ENCODE measurements around the gene ZSWIM5. TPM values are rescaled to one million over a fixed set of nuclear protein-coding genes. Genes with fewer than 3 reads are reported as not detected.

ZSWIM5 gene
- total and polyA plus RNA-seq, 2 of the 8 experiments (the other 6 are each of a cell fraction or from before 2014, with no cell fraction given) = 2.5 to 3.9 TPM

- Histone ChIP-seq H3K14ac (ENCODE audit: insufficient read length) (no peak overlapping the region), H4K20me1 (replicated peaks in 1 of 2; ENCODE audit: control insufficient read depth in 1 of 2, insufficient read depth in 2 of 2, low read length in 2 of 2) (peaks cover 0 to 11% of the 10 kb centered on the region in 2 experiments), H3K9me3 (ENCODE audit: insufficient read depth in 2 of 2, low read depth in 1 of 2, low read length in 1 of 2) (no peaks in the 10 kb centered on the region), H3K4me2 (ENCODE audit: insufficient read depth in 1 of 2, low read depth in 2 of 2, low read length in 2 of 2) (no peak overlapping the region), H2BK5ac (ENCODE audit: low read depth, low read length) (no peak overlapping the region), H3K9ac (replicated peaks in 1 of 4; ENCODE audit: extremely low read depth in 1 of 4, low read depth in 3 of 4, low read length in 3 of 4) (no peak overlapping the region), H2BK20ac (ENCODE audit: low read length) (no peak overlapping the region), H2BK15ac (ENCODE audit: low read length) (no peak overlapping the region), H4K5ac (ENCODE audit: insufficient read length, low read depth, low read length) (no peak overlapping the region), H3K56ac (replicated peaks; ENCODE audit: insufficient read length, low read depth, low read length) (no peak overlapping the region), H2AK5ac (ENCODE audit: low read depth, low read length) (no peak overlapping the region), H2AFZ (ENCODE audit: low read length) (no peak overlapping the region), H3K27ac (ENCODE audit: low read depth, low read length) (no peak overlapping the region), H4K8ac (ENCODE audit: extremely low read depth, insufficient read depth, low read length) (no peak overlapping the region), H2BK12ac (ENCODE audit: low read depth, low read length) (no peak overlapping the region), H3K79me2 (ENCODE audit: control insufficient read depth in 1 of 2, insufficient read depth in 2 of 2, low read length in 2 of 2) (no peaks in the 10 kb centered on the region), H3K4me1 (replicated peaks in 1 of 4; ENCODE audit: control insufficient read depth in 3 of 4, insufficient read depth in 4 of 4, low read length in 3 of 4) (peaks cover 0 to 6% (median 4%) of the 10 kb centered on the region in 4 experiments; a peak in 4 of 7 replicates), H3K36me3 (ENCODE audit: control insufficient read depth in 2 of 4, insufficient read depth in 4 of 4, low read length in 3 of 4) (peaks cover 6 to 40% (median 17%) of the 10 kb centered on the region in 4 experiments; a peak in 7 of 8 replicates), H3K23ac (ENCODE audit: insufficient read length) (no peak overlapping the region), H3K23me2 (ENCODE audit: low read depth, low read length) (peaks cover 5% of the 10 kb centered on the region; the same call in 1 of the 2 replicates), H3K4ac (replicated peaks; ENCODE audit: insufficient read length, low read depth, low read length) (no peak overlapping the region), H3K79me1 (ENCODE audit: low read depth, low read length) (no peaks in the 10 kb centered on the region), H3K4me3 (ENCODE audit: extremely low read depth in 1 of 4, insufficient read depth in 2 of 4, low read depth in 3 of 4, low read length in 4 of 4) (no peak overlapping the region), H2BK120ac (replicated peaks; ENCODE audit: low read depth, low read length) (no peak overlapping the region), H3K18ac (ENCODE audit: extremely low read depth, low read length) (no peak overlapping the region), H3K27me3 (replicated peaks in 1 of 4; ENCODE audit: control insufficient read depth in 3 of 4, extremely low read depth in 1 of 4, insufficient read depth in 3 of 4, low read length in 3 of 4) (no peaks in the 10 kb centered on the region), H4K91ac (replicated peaks; ENCODE audit: insufficient read length, low read length) (no peak overlapping the region)
- TF ChIP-seq CTCF (IDR thresholded peaks at IDR 0.05; ENCODE audit: control extremely low read depth in 1 of 3, insufficient read depth in 1 of 3, low read depth in 1 of 3, low read length in 3 of 3) (no peak), SIRT6 (IDR thresholded peaks at IDR 0.05; ENCODE audit: low read length) (no peak), RFX5 (IDR thresholded peaks at IDR 0.05; ENCODE audit: borderline replicate concordance, low read depth, low read length) (no peak), CHD2 (IDR thresholded peaks at IDR 0.05; ENCODE audit: low read length) (no peak), POLR2AphosphoS5 (IDR thresholded peaks at IDR 0.05; ENCODE audit: low read depth, low read length) (no peak), JUN (IDR thresholded peaks at IDR 0.05; ENCODE audit: low read depth, low read length) (no peak), ASH2L (IDR thresholded peaks at IDR 0.05; ENCODE audit: low read length) (no peak), NRF1 (IDR thresholded peaks at IDR 0.05; ENCODE audit: low read depth, low read length) (no peak), EZH2 (IDR thresholded peaks at IDR 0.05; ENCODE audit: low read depth, low read length, severe bottlenecking) (no peak), SP1 (IDR thresholded peaks at IDR 0.05; ENCODE audit: low read depth, low read length) (no peak), HDAC6 (IDR thresholded peaks at IDR 0.05; ENCODE audit: low read depth, low read length) (no peak)
- WGBS, 2 experiments (ENCODE audit: extremely low coverage in 1 of 2, insufficient coverage in 1 of 2, insufficient read length in 1 of 2, insufficient replicate concordance in 2 of 2, low coverage in 1 of 2, low lambda C conversion rate in 2 of 2, missing lambda C conversion rate in 1 of 2) = 87% methylated on average over 6 of the region's 6 CpGs; no CpG with 5 or more reads in 1 of the 2 experiments
- no peak for DNase-seq (ENCODE audit: low read depth in 1 of 2, low spot score in 2 of 2)
- POLR2A ChIA-PET (ENCODE audit: partially characterized antibody) = interaction anchor here (0.6 to 1.5 kb wide), 4 partner anchors 9 to 284 kb away, joined by 3 to 4 read pairs (median 3); no protein-coding TSS in a partner anchor
- CTCF ChIA-PET (ENCODE audit: partially characterized antibody) = interaction anchor here (0.6 to 2.9 kb wide), 8 partner anchors 9 to 353 kb away, joined by 3 to 8 read pairs (median 4); no protein-coding TSS in a partner anchor
- no peak for FAIRE-seq
These were observed 200.6 kb downstream of the ZSWIM5 start for GRCh38 chr1:45005761-45006160.
